ENCODE data around the gene PTH2.

GRCh38 chr19:49396738-49397505 lies 26.3 kb downstream of the PTH2 start:
- TF ChIP-seq, protein P1, sequence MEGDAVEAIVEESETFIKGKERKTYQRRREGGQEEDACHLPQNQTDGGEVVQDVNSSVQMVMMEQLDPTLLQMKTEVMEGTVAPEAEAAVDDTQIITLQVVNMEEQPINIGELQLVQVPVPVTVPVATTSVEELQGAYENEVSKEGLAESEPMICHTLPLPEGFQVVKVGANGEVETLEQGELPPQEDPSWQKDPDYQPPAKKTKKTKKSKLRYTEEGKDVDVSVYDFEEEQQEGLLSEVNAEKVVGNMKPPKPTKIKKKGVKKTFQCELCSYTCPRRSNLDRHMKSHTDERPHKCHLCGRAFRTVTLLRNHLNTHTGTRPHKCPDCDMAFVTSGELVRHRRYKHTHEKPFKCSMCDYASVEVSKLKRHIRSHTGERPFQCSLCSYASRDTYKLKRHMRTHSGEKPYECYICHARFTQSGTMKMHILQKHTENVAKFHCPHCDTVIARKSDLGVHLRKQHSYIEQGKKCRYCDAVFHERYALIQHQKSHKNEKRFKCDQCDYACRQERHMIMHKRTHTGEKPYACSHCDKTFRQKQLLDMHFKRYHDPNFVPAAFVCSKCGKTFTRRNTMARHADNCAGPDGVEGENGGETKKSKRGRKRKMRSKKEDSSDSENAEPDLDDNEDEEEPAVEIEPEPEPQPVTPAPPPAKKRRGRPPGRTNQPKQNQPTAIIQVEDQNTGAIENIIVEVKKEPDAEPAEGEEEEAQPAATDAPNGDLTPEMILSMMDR (IDR thresholded peaks at IDR 0.05), result no peak
- no peak for TF ChIP-seq POLR2A (IDR thresholded peaks at IDR 0.05)

All from body of pancreas (tissue), 4 donors.